GM12891 (cell line): ENCODE data around the gene LAPTM5.

Experiments
- POLR2A ChIP-seq: IDR thresholded peaks from 2 replicates; pipeline ENCODE4 v1.6.1; 2011; ENCODE audit warnings: low read depth, low read length, control low read depth
- POLR2AphosphoS5 ChIP-seq: IDR thresholded peaks from 2 replicates; pipeline ENCODE4 v1.6.1; 2011; ENCODE audit warnings: low read depth, low read length, control low read depth
- POU2F2 ChIP-seq: IDR thresholded peaks from 2 replicates; pipeline ENCODE4 v1.6.1; 2011; ENCODE audit warnings: low read depth, mild to moderate bottlenecking, control low read depth, low read length, moderate library complexity
- SPI1 ChIP-seq: IDR thresholded peaks from 2 replicates; pipeline ENCODE4 v1.6.1; 2011; ENCODE audit warnings: low read depth, low read length, control low read depth
- TAF1 ChIP-seq: IDR thresholded peaks from 2 replicates; pipeline ENCODE4 v1.6.1; 2011; ENCODE audit warnings: low read depth, low read length, control low read depth

GRCh38 chr1:30745156-30745833 is 12.3 kb downstream of the LAPTM5 start:
- no peak for TF ChIP-seq POLR2A
- TF ChIP-seq POLR2AphosphoS5, result no peak
- no peak for TF ChIP-seq TAF1
- TF ChIP-seq POU2F2, result no peak
- no peak for TF ChIP-seq SPI1
